Measurements from ENCODE around the gene MYO1D. TPM values are rescaled to one million over a fixed set of nuclear protein-coding genes. Genes with fewer than 3 reads are reported as not detected.
"Not testable (repeated sequence)": the region's sequence is repeated elsewhere in the genome, so short reads cannot be mapped to it uniquely, and the experiment has no call there.

The MYO1D gene
- total RNA-seq, 4 donors from 2014 or later: 247 to 569 (median 444) TPM

- Histone ChIP-seq H3K27ac (no peak overlapping the region), H3K27me3 (no peaks in the 10 kb centered on the region), H3K4me1 (no peaks in the 10 kb centered on the region), H3K9me3 (no peaks in the 10 kb centered on the region), H3K36me3 (no peaks in the 10 kb centered on the region), H3K4me3 (no peak overlapping the region)
- in situ Hi-C loops (cut with MboI; ENCODE audit: low pct_ligation_motif_present in 1 of 4, low pct_unique_long_range_greater_than_20kb in 1 of 4, low sequenced_read_pairs in 3 of 4): no loop called here
- DNase-seq: no peak
- 65 to 69% methylated on average over 3 to 4 of the region's 4 CpGs for WGBS, 2 donors (ENCODE audit: low coverage in 1 of 2)
- TF ChIP-seq POLR2A (IDR thresholded peaks at IDR 0.05): no peak
- no peak for TF ChIP-seq EP300 (IDR thresholded peaks at IDR 0.05; ENCODE audit: low read depth)
- TF ChIP-seq POLR2AphosphoS5 (IDR thresholded peaks at IDR 0.05): no peak
- TF ChIP-seq, protein P1, sequence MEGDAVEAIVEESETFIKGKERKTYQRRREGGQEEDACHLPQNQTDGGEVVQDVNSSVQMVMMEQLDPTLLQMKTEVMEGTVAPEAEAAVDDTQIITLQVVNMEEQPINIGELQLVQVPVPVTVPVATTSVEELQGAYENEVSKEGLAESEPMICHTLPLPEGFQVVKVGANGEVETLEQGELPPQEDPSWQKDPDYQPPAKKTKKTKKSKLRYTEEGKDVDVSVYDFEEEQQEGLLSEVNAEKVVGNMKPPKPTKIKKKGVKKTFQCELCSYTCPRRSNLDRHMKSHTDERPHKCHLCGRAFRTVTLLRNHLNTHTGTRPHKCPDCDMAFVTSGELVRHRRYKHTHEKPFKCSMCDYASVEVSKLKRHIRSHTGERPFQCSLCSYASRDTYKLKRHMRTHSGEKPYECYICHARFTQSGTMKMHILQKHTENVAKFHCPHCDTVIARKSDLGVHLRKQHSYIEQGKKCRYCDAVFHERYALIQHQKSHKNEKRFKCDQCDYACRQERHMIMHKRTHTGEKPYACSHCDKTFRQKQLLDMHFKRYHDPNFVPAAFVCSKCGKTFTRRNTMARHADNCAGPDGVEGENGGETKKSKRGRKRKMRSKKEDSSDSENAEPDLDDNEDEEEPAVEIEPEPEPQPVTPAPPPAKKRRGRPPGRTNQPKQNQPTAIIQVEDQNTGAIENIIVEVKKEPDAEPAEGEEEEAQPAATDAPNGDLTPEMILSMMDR (IDR thresholded peaks at IDR 0.05): no peak
- intact Hi-C loops (cut with DNase I; ENCODE audit: low total_unique reads): no loop called here
Measured at GRCh38 chr17:32894245-32894644, 17.3 kb upstream of the MYO1D start.

DNA sequence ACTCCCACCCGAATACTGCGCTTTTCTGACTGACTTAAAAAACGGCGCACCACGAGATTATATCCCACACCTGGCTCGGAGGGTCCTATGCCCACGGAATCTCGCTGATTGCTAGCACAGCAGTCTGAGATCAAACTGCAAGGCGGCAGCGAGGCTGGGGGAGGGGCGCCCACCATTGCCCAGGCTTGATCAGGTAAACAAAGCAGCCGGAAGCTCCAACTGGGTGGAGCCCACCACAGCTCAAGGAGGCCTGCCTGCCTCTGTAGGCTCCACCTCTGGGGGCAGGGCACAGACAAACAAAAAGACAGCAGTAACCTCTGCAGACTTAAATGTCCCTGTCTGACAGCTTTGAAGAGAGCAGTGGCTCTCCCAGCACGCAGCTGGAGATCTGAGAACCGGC lies 10.5 kb upstream of the MYO1D start:
- H3K4me1 ChIP-seq; H3K9me3 ChIP-seq; H3K36me3 ChIP-seq; H3K4me3 ChIP-seq; H3K27ac ChIP-seq; DNase-seq; intact Hi-C loops (cut with DNase I; ENCODE audit: low total_unique reads); H3K27me3 ChIP-seq: not testable (repeated sequence)
- in situ Hi-C loops (cut with MboI; ENCODE audit: low pct_ligation_motif_present in 1 of 4, low pct_unique_long_range_greater_than_20kb in 1 of 4, low sequenced_read_pairs in 3 of 4): loop anchor here in 1 of 4 donors (10.0 kb wide), 1 partner anchor 103 kb away; no protein-coding TSS in a partner anchor
- no CpG with 5 or more reads among the region's 14 CpGs for WGBS, 2 donors (ENCODE audit: low coverage in 1 of 2)

DNA sequence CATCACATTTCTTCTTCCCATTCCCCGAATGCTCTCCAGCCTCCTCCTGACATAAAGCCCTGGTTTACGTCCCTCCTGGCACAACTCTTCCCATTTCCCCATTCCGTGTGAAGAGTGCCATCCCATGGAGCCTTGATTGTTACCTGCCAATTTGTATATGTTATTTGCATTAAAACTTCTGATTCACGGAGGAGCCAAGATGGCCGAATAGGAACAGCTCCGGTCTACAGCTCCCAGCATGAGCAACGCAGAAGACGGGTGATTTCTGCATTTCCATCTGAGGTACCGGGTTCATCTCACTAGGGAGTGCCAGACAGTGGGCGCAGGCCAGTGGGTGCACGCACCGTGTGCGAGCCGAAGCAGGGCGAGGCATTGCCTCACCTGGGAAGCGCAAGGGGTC lies 10.0 kb upstream of the MYO1D start:
- H3K27ac ChIP-seq; H3K4me3 ChIP-seq; H3K27me3 ChIP-seq; intact Hi-C loops (cut with DNase I; ENCODE audit: low total_unique reads); DNase-seq; H3K4me1 ChIP-seq; H3K9me3 ChIP-seq; H3K36me3 ChIP-seq: not testable (repeated sequence)
- WGBS, 2 donors (ENCODE audit: low coverage in 1 of 2): 75 to 94% methylated on average over 4 to 9 of the region's 16 CpGs
- in situ Hi-C loops (cut with MboI; ENCODE audit: low pct_ligation_motif_present in 1 of 4, low pct_unique_long_range_greater_than_20kb in 1 of 4, low sequenced_read_pairs in 3 of 4): loop anchor here in 1 of 4 donors (10.0 kb wide), 1 partner anchor 102 kb away; no protein-coding TSS in a partner anchor

DNA sequence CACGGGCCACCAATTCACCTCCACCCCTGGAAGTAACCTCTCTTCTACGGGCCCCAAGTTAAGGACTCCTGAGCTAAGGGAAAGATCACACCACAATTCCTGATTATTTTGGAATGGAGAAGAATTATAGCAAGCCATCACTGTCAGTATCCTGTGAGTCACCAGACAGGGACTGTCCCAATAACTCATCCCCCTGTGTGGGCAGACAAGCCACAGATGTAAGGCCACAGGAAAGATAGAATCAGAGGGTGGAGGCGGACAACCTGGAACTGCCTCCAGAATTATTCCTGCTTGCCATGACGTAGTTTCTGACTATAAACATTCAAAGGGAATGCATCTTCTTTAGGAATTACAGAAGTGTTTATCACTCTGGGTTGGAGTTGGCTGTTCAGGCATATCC lies 5.8 kb upstream of the MYO1D start:
- H3K27ac ChIP-seq: no peak overlapping the region
- DNase-seq: no peak
- H3K36me3 ChIP-seq: no peaks in the 10 kb centered on the region
- no peaks in the 10 kb centered on the region for H3K27me3 ChIP-seq
- 75 to 100% methylated on average over 2 to 4 of the region's 4 CpGs for WGBS, 2 donors (ENCODE audit: low coverage in 1 of 2)
- TF ChIP-seq POLR2AphosphoS5 (IDR thresholded peaks at IDR 0.05): no peak
- TF ChIP-seq EP300 (IDR thresholded peaks at IDR 0.05; ENCODE audit: low read depth): no peak
- TF ChIP-seq, protein P1 (IDR thresholded peaks at IDR 0.05): no peak
- no peak for TF ChIP-seq POLR2A (IDR thresholded peaks at IDR 0.05)
- no peak overlapping the region for H3K4me3 ChIP-seq
- intact Hi-C loops (cut with DNase I; ENCODE audit: low total_unique reads) (no loop called here), in situ Hi-C loops (cut with MboI; ENCODE audit: low pct_ligation_motif_present in 1 of 4, low pct_unique_long_range_greater_than_20kb in 1 of 4, low sequenced_read_pairs in 3 of 4) (loop anchor here in 1 of 4 donors (10.0 kb wide), 1 partner anchor 98 kb away; no protein-coding TSS in a partner anchor)
- peaks cover 6 to 10% (median 8%) of the 10 kb centered on the region in 4 donors for H3K4me1 ChIP-seq
- H3K9me3 ChIP-seq: no peaks in the 10 kb centered on the region

- 68 to 78% methylated on average over 4 to 6 of the region's 6 CpGs for WGBS, 2 donors (ENCODE audit: low coverage in 1 of 2)
- intact Hi-C loops (cut with DNase I; ENCODE audit: low total_unique reads): no loop called here
- H3K4me3 ChIP-seq: no peak overlapping the region
- no peak overlapping the region for H3K27ac ChIP-seq
- no peak for DNase-seq
- no peaks in the 10 kb centered on the region for H3K9me3 ChIP-seq
- H3K27me3 ChIP-seq: no peaks in the 10 kb centered on the region
- no peak for TF ChIP-seq POLR2A (IDR thresholded peaks at IDR 0.05)
- TF ChIP-seq, protein P1 (IDR thresholded peaks at IDR 0.05): no peak
- no peak for TF ChIP-seq POLR2AphosphoS5 (IDR thresholded peaks at IDR 0.05)
- TF ChIP-seq EP300 (IDR thresholded peaks at IDR 0.05; ENCODE audit: low read depth): no peak
- H3K36me3 ChIP-seq: no peaks in the 10 kb centered on the region
- H3K4me1 ChIP-seq: peaks cover 11 to 15% (median 14%) of the 10 kb centered on the region in 4 donors
- in situ Hi-C loops (cut with MboI; ENCODE audit: low pct_ligation_motif_present in 1 of 4, low pct_unique_long_range_greater_than_20kb in 1 of 4, low sequenced_read_pairs in 3 of 4): loop anchor here in 1 of 4 donors (10.0 kb wide), 1 partner anchor 97 kb away; no protein-coding TSS in a partner anchor
Measured at GRCh38 chr17:32882029-32882428, 5.1 kb upstream of the MYO1D start.
